NCI-H1048 (cell line): Measurements from ENCODE around the gene BUB3.
"Not testable (repeated sequence)": the region's sequence is repeated elsewhere in the genome, so short reads cannot be mapped to it uniquely, and the experiment has no call there.

Experiments used
- DNase-seq: peaks from one replicate; lab custom pipeline; 2025; lab: John Stamatoyannopoulos, UW

The BUB3 gene

DNA sequence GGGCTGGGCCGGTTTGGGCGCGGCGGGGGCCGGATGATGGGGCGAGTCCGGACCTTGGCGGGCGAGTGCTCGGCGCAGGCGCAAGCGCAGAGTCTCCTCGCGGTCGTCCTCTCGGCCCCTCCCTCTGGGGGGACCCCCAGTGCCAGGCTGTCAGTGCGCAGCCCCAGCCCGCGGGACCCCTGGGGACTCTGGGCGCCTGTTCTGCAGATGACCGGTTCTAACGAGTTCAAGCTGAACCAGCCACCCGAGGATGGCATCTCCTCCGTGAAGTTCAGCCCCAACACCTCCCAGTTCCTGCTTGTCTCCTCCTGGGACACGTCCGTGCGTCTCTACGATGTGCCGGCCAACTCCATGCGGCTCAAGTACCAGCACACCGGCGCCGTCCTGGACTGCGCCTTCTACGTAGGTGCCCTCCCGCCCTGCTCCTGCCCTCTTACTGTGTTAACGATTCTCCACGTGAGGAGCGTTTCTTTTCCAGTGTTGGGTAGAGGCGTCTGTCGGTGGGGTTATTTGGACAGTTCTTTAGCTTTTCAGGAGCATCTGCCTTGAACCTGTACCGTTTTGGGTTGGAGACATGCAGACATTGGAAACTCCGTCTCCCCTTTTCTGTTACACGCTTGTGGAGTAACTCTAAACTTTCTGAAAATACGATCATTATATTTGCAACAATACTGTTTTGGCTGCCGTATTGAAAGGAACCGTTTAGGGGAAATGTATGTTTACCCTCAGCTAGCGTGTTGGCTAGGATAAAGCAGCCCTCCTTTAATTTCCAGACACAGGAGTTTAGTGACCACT lies 706 bp downstream of the BUB3 start:
- DNase-seq = no peak

DNA sequence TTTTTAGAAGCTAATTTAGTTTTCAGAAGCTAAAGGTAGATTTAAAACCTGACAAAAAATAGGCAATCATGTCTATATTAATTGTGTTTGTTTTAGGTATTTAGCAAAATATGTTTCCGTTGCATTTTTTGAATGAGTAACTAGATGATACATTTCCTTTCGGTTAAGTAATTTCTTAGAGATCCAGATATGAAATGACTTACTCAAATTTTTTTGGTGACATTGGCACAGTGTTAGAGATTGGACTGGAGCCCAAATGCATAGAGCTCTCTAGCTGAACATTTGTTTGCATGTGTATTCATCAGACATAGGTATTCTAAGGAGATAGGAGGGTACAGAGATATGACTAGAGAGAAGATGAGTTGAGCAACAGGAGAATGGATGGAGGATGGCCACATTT lies 1.9 kb downstream of the BUB3 start:
- no peak for DNase-seq

DNA sequence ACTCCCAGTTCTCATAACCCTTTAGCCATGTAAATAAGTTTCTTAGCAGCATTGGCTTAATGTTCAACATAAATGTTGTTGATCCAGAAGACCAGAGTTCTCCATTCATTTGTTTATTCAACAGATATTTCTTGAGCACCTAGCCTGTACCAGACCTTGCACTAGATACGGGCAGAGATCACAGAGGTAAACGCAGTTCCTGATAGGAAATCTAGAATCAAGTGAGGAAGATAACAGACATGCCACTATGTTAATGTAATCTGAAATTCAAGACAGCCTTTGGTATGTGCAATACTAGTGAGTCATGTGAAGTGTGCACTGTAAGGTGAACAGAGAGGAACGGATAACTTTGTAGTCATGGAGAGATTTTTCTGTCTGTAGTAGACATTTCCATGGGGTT lies 3.0 kb downstream of the BUB3 start:
- DNase-seq = no peak

DNA sequence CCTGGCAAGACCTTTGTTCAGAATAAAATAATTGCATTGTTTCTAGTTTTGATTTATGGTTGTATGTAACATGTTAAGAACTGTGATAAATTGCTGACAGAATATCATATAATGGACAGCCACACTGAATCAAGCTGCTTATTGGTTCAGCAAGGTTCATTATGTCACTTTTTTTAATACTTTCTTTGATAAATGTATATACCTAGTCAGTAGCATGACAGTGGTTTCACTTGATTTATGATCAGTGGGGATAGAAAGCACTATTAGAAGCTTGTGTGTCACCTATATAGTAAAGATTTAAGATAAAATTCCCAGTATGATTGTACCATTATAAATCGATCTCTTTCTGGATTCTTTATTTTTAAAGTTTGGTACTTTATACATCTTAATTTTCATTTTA lies 4.5 kb downstream of the BUB3 start:
- no peak for DNase-seq

DNA sequence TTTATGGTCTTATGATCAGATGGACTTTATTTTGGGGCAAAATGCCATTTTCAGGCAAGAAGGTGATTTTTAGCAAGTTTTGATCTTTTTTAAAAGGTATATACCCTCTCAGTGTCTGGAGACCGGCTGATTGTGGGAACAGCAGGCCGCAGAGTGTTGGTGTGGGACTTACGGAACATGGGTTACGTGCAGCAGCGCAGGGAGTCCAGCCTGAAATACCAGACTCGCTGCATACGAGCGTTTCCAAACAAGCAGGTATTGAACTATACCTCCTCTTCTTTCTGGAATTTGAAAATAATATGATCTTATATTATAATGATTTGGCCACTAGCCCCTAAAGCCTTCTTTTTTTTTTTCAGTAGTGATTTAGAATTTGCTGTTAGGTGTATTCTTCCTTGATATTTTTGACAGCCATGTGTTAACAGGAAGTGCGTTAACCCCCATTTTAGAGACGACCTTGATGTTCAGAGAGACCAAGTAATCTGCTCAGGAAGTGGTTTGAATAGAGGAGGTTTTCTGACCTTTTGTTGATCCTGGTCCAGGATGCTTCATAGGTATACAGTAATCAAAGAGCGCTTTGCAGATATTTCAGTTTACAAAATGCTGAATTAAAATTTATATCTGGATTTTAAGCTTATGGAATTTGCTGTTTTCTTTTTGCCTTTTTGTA lies 6.2 kb downstream of the BUB3 start:
- no peak for DNase-seq

DNA sequence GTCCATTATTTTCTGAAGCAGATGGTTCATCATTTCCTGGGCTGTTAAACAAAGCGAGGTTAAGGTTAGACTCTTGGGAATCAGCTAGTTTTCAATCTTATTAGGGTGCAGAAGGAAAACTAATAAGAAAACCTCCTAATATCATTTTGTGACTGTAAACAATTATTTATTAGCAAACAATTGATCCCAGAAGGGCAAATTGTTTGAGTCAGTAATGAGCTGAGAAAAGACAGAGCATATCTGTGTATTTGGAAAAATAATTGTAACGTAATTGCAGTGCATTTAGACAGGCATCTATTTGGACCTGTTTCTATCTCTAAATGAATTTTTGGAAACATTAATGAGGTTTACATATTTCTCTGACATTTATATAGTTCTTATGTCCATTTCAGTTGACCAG lies 10.1 kb downstream of the BUB3 start:
- no peak for DNase-seq

DNA sequence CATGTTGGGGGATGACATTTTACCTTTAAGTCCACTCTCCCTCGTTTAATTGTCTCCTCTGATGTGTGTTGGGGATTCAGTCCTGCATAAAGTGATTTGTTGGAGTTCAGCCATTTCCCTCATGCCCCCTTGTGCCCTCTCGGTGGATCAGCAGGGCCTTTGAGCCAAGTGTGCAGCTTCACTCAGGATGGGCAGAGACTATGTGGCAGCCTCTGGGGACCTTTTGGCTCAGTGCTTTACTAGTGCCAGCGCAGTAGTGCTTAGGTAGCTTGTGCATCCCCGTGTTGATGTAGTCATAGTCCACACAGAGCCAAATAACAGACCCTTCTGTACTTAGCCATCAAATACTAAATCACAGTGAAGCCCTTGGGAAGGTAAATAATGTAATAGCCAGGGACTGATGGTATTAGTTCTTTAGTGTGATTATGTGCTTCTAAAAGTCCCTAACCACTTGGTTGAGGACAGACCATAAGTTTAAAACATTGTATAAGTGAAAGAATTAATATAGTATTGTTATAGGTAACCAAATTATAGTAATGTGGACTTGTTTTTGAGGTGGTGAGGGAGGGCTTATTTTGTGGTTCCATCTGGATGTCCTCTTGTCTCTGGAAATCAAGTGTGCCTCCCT lies 11.4 kb downstream of the BUB3 start:
- DNase-seq = no peak

DNA sequence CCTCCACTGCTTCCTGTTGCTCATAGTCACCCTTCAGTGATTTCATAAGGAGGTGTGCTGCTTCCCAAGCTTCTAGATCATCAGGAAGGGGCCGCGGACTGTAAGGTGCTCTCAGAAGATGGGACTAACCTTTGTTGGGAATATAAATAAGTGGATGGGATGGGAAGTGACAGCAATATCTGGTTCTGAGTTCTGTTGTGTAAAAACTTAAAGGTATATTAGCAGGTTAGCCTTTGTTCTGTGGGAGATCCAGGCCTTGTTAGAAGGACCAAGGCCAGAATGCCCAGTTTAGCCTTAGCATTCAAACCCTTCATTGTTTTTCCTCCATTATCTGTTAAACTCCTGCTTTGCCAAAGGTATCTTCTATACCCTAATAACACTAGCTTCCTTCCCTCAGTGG lies 12.4 kb downstream of the BUB3 start:
- DNase-seq = no peak

DNA sequence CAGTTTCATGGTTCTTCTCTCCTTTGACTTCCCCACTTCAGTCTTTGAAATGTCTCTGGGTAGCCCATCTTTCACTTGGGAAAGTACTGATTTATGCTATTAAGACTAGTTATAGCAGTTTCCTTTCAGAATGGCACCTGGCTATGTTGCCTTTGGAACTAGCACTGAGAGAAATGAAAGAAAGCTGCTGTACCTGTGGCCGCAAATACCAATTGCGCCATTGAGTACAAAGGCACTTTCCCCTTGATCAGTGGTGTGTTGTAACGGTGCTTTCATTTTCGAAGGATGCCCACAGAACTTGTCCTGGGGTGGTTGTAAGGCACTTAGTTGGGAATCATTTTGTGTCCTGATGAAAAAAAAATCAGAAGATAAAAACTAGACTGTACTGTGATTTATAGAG lies 16.8 kb downstream of the BUB3 start:
- no peak for DNase-seq

DNA sequence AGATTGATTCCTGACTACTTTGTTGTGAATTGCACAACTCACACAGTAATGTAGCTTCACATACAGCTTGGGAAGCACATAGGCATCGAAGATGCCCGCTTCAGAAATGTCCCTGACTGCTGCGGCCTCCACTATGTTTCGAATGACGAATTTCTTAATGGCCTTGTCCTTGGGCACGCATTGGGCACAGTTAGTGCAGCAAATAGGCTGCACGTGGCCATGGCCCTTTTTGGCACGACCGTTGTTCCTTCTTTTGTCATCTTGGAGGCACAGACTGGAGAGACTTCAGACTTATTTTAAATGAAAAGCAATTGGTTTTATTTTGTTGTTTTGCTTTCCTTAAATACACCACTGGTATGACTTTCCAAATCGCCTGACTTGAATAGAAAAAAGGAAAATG lies 17.4 kb downstream of the BUB3 start:
- DNase-seq = not testable (repeated sequence)

DNA sequence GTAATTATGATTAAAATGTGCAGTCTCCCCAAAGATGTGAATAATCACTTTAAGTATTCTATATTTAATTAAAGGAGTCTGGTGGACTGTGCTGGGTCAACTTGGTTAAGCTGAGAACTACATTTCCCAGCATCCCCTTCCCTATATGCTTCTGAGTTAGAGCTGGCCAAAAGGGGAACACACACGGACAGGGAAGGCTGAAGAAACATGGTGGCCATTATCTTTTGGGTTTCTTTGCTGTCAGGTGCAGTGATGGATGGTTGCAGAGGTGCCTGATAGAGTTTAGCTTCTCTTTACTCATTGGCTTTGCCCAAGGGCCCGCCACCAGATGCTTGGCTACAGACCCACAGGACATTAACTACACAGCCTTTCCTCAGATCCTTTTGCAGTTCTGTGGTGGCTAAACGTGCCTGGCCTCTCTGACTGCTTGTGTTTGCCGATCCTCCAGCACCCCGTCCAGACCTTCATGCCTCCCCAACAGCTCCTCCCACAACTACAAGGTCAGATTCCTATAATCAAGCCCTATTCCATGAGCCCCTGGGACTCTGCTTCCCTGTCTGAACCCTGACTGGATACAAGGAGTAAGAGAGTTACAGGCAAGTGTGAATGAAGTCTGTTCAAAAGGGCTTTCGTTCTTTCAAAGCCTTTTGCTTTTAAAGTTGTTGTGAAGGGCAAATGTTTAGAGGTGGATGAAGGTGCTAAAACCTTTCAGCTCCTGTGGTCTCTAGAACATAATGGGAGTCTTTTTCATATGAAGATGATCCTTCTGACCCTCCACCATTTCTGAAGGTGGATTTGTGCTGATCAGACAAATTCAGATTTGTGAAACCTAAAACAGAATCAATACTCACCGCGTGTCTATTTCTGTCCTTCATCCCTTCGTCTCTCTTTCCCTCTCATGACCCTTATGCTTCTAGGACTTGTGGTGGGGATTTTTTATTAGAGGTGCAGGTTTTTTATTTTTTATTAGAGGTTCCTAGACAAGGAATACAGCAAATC lies 21.5 kb downstream of the BUB3 start:
- no peak for DNase-seq

DNA sequence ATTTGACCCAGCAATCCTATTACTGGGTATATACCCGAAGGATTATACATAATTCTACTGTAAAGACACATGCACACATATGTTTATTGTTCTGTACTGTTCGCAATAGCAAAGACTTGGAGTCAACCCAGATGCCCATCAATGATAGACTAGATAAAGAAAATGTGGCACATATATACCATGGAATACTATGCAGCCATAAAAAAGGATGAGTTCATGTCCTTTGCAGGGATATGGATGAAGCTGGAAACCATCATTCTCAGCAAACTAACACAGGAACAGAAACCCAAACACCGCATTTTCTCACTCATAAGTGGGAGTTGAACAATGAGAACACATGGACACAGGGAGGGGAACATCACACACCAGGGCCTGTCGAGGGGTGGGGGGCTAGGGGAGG lies 24.2 kb downstream of the BUB3 start:
- DNase-seq = not testable (repeated sequence)

DNA sequence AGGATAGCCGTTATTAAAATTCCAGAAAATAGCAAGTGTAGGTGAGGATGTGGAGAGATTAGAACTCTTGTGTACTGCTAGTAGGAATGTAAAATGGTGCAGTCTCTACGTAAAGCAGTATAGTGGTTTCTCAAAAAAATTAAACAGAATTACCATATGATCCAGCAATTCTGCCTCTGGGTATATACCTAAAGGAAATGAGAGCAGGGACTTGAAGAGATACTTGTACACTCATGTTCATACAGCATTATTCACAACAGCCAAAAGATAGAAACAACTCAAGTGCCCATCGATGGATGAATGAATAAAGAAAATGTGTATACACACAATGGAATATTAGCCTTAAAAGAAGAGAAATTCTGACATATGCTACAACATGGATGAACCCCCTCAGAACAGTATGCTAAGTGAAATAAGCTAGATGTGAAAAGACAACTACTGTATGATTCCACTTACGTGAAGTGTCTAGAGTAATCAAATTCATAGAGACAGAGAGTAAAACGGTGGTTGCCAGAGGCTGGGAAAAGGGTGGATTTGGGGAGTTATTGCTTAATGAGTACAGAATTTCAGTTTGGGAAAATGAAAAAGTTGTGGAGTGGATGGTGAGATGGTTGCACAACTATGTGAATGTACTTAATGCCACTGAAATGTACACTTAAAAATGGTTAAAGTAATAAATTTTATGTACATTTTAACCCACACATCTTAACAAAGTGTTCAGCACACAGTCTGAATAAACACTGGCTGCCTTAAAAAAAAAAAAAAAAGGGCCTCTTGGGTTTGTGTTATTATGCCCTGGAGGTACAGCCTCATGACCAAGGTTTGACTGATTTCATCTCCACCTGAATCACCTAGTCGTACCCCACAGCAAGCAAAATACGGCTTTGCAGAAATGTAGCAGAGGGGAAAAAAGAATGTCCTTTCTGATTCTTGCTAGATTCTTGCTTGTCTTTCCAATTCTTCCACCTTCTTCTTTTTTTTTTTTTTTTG lies 26.2 kb downstream of the BUB3 start:
- DNase-seq = no peak

DNA sequence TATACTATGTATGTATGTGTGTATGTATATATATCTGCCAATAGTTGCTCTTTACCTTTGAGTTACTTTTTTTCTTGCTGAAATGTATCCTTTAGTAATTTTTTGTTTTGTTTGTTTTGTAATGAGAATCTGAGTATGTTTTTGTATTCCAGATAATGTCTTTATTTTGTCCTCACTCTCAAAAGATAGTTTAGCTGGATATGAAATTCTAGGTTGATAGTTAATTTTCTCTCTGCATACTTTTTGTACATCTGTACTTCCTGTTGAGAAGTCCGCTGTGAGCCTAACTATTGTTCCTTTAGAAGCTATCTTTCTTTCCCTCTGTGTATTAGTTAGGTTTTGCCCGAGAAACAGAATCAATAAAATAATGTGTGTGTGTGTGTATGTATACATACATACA lies 29.5 kb downstream of the BUB3 start:
- no peak for DNase-seq

DNA sequence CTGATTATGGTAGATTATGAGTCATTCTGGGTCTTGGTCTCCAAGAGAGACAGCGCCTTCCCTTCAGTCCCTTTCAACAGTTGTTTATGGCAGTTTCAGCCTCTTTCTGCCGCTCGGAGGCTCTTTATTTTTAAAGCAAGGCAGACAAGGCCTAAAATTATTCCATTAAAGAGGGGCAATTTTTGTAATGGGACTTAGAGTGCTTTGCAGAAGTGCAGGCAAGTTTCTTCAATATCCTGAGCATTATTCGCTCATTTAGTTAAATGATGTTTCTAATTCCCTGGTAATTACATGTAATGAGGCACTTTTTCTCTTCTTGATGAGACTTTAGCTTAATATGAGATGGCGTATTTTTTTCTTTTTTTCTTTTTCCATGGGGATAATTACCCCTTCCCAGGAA lies 33.6 kb downstream of the BUB3 start:
- DNase-seq = no peak

DNA sequence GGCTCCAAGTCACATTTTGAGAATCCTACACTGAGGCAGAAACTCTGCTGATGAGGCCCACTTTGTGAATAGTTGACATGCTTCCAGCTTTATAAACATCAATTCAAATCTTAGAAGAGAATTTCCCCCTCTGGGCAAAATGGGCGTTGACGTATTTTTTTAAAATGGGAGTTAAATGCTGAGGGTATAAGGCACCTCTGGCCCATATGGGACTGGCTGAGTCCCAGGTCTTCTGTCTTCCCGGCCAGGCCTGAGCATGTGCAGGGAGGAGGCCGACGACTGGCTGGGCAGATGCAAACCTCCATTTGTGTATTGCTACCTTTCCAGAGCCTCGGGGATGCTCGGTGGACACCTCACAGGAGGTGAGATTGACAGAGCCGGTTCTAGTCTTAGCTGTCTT lies 37.7 kb downstream of the BUB3 start:
- DNase-seq = no peak

DNA sequence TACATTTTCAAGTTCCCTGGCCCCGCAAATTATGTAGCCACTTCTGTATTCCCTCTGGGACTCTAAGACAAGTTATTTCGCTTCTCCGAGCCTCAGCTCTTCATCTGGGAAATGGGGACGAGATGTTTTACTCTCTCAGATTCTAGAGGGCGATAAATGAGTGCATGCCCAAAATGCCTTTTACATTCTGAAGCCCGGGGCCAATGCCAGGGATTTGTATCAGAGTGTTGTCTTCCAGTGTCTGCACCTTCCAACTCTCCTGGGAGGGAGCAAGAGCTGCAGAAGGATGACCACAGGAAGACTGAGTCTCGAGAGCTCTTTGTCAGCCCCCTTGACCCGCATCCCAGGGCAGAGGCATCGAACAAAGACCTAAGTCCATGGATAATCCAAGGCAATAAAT lies 39.9 kb downstream of the BUB3 start:
- DNase-seq = no peak

DNA sequence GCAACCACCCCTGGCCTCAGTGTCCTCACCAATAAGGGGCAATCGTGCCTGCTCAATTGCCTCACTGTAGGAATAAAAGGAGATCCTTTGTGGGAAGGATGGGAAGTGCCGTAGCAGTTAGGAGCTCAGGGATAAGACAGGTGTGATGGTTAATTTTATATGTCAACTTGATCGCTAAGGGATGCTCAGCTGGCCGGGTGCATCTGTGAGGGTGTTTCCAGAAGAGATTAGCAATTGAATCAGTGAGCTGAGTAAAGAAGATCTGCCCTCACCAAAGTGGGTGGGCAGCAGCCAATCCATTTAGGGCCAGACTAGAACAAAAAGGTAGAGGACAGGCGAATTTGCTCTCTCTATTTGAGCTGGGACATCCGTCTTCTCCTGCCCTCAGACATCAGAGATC lies 46.3 kb downstream of the BUB3 start:
- no peak for DNase-seq

DNA sequence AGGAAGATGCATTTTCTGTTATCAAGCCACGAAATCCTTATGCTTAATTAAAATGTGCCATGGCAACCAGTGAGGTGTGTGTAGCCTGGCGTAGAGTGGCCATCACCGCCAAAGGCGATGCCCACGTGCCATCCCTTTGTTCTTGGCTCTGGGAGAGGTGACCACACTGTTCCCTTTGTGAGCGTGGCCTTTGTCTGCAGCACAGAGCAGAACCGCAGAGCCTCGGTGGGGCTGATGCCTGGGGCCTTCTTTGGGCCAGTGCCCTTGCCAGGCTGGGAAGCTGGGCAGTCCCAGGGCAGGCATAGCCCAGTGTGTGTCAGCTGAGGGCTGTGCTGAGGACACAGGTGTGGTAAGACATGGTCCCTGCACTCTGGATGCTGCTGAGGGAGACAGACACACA lies 48.3 kb downstream of the BUB3 start:
- DNase-seq = no peak

DNA sequence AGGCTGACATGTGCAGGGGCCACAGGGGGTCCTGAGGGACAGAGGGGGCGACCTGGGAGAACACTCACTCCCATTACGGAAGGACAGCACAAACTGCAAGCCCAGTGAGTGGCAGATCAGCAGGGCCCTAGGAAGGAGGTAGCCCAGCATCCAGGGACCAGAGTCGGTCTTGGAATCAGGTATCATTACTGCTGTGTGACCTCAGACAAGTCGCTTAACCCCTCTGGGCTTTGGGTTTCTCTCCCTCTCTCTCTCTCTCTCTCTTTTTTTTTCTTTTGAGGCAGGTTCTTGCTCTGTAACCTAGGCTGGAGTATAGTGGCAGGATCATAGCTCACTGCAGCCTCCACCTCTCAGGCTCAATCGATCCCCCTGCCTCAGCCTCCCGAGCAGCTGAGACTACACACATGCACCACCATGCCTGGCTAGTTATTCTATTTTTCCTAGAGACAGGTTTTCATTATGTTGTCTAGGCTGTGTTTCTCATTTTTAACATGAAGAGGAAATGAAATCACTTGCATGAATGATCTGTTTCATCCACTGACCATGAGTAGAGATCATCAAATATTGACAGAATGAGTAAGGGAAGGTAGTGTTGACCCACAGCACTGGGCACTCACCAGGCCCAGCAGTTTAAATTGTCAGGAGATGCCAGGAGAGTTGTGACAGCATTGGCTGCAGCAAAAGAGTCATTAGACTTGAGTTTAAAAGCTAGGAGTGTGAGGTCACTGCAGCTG lies 49.4 kb downstream of the BUB3 start:
- DNase-seq = no peak
